Adrenal gland (tissue), 5 donors: Measurements from ENCODE around the gene MAPT.

Experiments used
- POLR2A ChIP-seq, 2 donors: fragments of 450-650 bp; IDR thresholded peaks; one replicate each; pipeline ENCODE4 v1.6.1; 2017; ENCODE audit warnings: antibody characterized with exemption in 2 of 2, mild to moderate bottlenecking in 2 of 2, moderate library complexity in 1 of 2
- TF ChIP-seq, protein P1 (sequence below), 6 experiments: fragments of 450-650 bp in 4 of 6; fragments of 200-600 bp in 2 of 6; sonication (generic) in 1 of 6; IDR thresholded peaks; 1 replicate in 5 of 6; 2 replicates in 1 of 6; pipeline versions ENCODE4 v1.5.1 to v1.8.0; 2016 to 2021; ENCODE audit warnings: antibody characterized with exemption in 6 of 6, mild to moderate bottlenecking in 2 of 6, moderate library complexity in 1 of 6
- donor health status: DM: no; HTN: no; CAD: no.

GRCh38 chr17:45956090-45956489, 61.7 kb downstream of the MAPT start:
- TF ChIP-seq POLR2A (IDR thresholded peaks at IDR 0.05): no peak
- TF ChIP-seq, protein P1, sequence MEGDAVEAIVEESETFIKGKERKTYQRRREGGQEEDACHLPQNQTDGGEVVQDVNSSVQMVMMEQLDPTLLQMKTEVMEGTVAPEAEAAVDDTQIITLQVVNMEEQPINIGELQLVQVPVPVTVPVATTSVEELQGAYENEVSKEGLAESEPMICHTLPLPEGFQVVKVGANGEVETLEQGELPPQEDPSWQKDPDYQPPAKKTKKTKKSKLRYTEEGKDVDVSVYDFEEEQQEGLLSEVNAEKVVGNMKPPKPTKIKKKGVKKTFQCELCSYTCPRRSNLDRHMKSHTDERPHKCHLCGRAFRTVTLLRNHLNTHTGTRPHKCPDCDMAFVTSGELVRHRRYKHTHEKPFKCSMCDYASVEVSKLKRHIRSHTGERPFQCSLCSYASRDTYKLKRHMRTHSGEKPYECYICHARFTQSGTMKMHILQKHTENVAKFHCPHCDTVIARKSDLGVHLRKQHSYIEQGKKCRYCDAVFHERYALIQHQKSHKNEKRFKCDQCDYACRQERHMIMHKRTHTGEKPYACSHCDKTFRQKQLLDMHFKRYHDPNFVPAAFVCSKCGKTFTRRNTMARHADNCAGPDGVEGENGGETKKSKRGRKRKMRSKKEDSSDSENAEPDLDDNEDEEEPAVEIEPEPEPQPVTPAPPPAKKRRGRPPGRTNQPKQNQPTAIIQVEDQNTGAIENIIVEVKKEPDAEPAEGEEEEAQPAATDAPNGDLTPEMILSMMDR (IDR thresholded peaks at IDR 0.05): no peak
